Erythroblast (primary cell): ENCODE measurements around the gene SETBP1.

ENCODE experiments used
- DNase-seq, 2 experiments: peaks; one replicate each; lab custom pipeline; 2025; lab: John Stamatoyannopoulos, UW
- GATA1 ChIP-seq: IDR thresholded peaks from 2 replicates; pipeline ENCODE4 v1.6.1; 2011; ENCODE audit warnings: low read depth, mild to moderate bottlenecking, control low read depth, low read length, moderate library complexity
- POLR2A ChIP-seq: IDR thresholded peaks from 2 replicates; pipeline ENCODE4 v1.6.1; 2011; ENCODE audit warnings: mild to moderate bottlenecking, low read length

The SETBP1 gene

DNA sequence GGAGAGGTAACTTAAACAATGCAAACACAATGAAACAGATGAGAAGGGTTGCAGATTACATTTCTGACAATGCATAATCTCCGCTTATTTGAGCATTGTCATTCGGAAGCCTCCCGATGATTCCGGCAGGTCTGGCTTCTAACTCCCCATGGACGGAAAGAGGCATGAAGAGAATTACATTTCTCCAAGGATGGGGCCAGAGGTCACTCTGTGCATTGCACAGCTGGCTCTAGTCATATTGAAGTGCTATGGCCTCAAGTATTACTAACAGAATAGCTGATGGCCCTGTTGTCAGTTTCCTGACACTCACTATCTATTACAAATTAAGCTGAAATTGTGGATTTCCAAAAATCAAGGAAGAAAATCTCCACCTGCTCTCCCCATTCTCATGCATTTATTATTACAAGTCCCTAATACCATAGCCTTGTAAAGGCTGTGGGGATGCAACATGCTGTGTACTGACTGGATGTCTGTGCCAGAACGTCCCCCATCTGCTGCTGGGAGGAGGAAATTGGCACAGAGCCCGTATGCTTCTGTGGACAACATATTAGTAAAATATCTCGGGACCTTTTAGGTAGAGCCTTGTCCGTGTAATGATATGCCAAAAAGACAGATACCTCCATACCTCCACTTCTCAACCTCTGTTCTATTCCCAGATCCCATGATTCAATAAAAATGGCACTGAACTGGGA is 168.1 kb downstream of the SETBP1 start:
- no peak for DNase-seq

GRCh38 chr18:44849361-44849760 is 168.7 kb downstream of the SETBP1 start:
- no peak for DNase-seq
- TF ChIP-seq GATA1, result no peak
- no peak for TF ChIP-seq POLR2A

More for the DNA sequence above, 168.1 kb downstream of the SETBP1 start:
- TF ChIP-seq POLR2A, result no peak
- no peak for TF ChIP-seq GATA1

DNA sequence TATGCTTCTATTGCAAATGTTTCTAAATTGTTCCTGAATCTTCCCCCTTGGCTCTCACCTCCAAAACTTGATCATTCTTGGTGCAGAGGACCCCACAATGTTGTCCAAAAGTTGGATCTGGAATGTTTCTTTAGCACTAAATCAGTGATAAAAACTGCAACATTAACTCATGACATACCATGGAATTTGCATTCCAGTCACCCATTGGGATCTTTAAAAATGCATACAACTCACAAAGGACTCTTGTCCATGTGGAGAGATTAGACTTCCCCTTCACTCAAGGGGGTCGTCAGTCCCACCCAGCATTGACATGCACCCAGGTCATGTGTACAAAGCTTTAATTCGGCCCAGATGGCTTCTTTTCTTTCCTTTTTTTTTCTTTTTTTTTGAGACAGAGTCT is 169.3 kb downstream of the SETBP1 start:
- no peak for DNase-seq
- no peak for TF ChIP-seq GATA1
- TF ChIP-seq POLR2A, result no peak

DNA sequence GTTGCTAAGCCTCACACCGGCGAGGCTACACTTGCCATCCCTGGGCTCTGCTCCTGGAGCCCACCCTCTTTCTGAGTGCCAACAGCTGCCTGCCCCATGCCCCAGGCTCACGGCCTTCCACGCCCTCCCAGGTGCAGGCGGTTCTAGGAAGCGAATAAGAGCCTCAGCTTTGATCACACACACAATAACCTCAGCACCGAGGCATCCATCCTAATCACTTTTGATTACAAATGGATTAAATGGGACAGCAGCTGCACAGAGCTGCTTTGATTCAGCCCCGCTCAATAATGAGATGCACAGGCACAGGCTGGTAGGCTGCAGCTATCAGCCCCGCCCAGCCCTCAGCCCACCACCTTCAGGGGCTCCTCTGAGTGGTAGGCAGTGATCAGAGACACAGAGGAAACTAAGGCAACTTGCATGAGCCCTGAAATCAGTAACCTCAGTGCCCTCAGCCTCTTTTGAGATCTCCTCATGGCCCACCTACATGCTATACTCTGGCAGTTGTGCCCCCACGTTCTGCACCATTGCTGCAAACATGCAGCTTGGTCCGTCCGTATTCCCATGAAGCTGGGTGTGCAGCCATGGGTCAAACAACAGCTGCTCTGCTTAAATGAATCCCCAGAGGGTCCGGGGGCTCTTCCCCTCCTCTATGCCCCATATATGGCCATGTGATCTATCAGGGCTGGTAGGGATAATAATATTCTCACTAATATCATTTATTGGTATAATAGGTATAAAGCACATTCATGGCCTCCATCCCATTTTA is 171.4 kb downstream of the SETBP1 start:
- DNase-seq, result no peak
- TF ChIP-seq POLR2A (no peak), GATA1 (no peak)

- DNase-seq, result no peak
- TF ChIP-seq POLR2A (no peak), GATA1 (no peak)
Measured at GRCh38 chr18:44852818-44853217, 172.1 kb downstream of the SETBP1 start.

- TF ChIP-seq POLR2A (no peak), GATA1 (no peak)
- no peak for DNase-seq
Measured at GRCh38 chr18:44853430-44853829, 172.7 kb downstream of the SETBP1 start.

DNA sequence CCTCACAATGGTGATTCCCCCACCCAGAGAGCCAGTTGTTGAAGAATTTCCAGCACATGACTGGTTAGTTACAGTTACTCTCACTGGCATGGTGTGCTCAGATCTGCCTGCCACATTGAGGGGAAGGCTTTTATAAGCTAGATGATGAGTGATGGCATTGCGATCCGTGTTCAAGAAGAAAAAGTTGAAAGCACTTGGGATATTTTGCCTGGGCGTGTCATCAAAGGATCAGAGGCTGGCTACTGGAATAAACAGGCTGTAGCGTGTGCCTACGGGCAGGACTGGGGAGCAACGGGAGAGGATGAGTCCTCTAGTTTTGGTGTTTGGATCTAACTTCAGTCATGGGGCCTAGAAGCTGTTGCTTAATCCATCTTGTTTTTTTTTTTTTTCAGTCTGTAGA is 175.0 kb downstream of the SETBP1 start:
- DNase-seq, result no peak
- no peak for TF ChIP-seq POLR2A

DNA sequence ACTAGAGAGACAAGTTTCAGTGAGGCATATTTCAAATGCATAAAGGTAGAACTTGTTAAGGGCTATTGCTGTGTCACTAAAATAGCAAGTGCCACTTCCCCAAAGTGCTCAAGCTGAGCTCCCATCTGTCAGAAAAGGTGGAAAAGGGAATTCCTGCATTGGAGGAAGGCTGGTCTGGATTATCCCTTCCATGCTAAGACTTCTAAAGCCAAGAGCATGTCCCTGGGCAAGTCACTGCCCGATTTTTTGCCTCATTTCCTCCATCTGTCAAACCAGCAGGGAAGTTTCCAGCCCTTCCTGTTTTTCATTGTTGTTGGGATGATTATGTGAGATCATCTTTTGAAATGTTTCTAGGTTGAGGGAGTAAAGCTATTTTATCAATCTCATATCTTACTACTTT is 175.5 kb downstream of the SETBP1 start:
- TF ChIP-seq POLR2A (no peak), GATA1 (no peak)
- no peak for DNase-seq

DNA sequence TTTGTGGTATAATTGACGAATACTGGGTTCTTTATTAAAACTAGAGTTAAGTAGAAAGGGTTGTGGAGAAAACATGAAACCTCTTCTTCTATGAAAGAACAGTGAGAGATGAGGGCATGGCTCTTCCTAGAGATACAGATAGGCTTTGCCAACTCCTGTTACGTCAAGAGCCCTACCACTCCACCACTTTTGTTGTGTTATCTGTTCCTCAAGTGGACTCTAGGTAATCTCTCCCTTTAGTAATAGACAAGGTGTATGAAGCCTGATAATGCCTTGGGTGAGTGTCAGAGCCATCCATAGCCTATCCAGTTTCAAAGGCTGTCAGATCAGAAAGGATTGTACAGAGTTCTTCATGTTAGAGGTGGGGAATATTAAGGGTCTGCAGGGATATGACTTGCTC is 176.4 kb downstream of the SETBP1 start:
- no peak for TF ChIP-seq POLR2A
- no peak for TF ChIP-seq GATA1
- peak in 1 of 2 experiments; percentile 15 for DNase-seq

- TF ChIP-seq GATA1, result no peak
- TF ChIP-seq POLR2A, result no peak
- DNase-seq, result no peak
Measured at GRCh38 chr18:44857744-44858491, 177.2 kb downstream of the SETBP1 start.

DNA sequence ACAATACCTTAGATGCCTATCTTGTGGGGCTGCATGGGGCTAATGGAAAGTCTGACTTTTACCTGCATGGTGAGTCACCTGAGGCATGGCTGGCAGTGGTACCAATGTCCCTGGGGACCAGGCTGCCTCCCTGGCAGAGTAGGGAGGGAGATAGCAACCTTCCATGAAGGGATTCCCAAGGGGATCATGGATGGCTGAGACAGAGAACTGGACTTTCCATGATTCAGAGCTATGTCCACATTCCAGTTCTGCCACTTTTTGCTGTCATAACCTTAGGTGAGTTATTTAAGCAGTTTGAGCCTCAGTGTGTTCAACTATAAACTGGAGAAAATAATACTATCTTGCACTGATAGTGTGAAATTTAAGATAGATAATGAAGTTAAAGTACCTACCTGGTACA is 178.6 kb downstream of the SETBP1 start:
- no peak for DNase-seq
- no peak for TF ChIP-seq POLR2A
- TF ChIP-seq GATA1, result no peak

DNA sequence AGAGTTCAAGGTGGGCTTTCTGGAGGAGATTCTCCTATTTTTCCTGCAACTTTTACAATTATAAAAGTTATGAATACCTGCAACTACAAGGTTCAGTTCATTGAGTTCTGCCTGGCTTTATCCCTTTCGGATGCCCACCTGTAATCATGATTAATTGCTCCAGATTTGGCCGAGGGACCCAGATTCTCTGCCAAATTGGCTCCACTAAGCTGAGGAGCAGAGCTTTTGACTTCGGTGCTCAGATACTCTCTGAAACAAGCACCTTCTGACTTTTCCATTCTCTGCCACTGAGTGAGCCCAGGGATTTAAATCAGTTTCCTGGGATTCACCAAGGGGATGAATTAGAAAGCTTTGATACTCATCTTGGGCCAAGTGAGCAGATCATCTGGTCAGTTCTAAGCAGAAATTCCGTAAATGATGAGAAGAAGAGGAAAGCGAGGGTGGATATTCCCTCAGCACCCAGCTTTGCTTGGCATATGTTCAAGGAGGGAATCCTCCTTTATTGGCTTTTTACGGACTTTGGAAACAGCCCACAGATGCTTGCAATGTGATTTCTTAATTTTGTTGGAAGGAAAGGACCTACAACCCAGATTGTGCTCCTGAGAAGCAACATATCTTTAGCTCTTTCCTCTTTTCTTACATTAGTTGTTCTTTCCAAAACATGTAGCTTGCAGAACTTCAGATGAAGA is 179.2 kb downstream of the SETBP1 start:
- TF ChIP-seq POLR2A, result no peak
- no peak for TF ChIP-seq GATA1
- no peak for DNase-seq

DNA sequence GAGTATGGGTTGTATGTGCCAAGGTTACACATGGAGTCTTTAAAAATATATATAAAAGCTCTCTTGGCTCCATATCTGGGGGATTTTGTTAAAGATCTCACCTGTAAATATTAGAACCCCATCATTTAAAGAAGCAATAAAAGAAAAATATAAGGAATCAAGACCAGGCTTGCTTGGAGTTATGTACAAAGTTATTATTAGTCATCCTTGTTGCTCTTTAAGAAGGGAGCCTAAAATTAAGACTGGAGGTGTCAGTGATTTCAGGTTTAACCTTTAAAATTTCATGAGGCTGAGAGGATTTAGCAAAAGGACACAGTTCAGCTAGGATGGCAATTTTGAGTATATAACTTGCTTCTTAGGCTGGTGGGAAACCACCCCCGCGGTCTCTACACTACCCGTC is 181.4 kb downstream of the SETBP1 start:
- DNase-seq, result no peak
- no peak for TF ChIP-seq POLR2A
- no peak for TF ChIP-seq GATA1

DNA sequence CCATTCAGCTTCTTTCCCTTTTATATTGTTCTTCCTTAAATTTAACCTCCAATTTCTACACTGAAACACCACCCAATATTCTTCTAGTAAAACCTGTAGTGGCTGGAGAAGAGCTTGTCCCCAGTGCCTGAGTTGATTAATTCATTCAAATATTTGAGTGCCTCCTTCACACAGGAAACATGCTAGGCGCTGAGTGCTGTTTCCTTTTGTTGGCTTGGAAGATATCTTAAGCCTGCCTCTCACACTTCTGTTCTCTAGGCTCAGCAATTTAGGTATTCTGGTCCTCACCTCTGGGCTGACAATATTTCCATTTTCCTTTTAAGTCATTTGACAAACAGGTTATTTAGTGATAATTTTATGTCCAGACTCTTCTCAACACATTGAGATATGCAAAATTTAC is 185.4 kb downstream of the SETBP1 start:
- DNase-seq, result no peak
- TF ChIP-seq GATA1 (no peak), POLR2A (no peak)
